Ishikawa (cell line): ENCODE measurements around the gene RFTN1.

Experiments
- CEBPB ChIP-seq: IDR thresholded peaks from 2 replicates; pipeline ENCODE4 v1.6.1; 2012
- CREB1 ChIP-seq: IDR thresholded peaks from 2 replicates; pipeline ENCODE4 v1.6.1; 2012; ENCODE audit warnings: low read depth
- EGR1 ChIP-seq: IDR thresholded peaks from 2 replicates; pipeline ENCODE4 v1.6.1; 2012
- EP300 ChIP-seq: IDR thresholded peaks from 2 replicates; pipeline ENCODE4 v1.6.1; 2012; ENCODE audit warnings: borderline replicate concordance
- FOXM1 ChIP-seq: IDR thresholded peaks from 2 replicates; pipeline ENCODE4 v1.6.1; 2012; ENCODE audit warnings: low read depth, borderline replicate concordance
- MAX ChIP-seq: IDR thresholded peaks from 2 replicates; pipeline ENCODE4 v1.6.1; 2012
- NFIC ChIP-seq: IDR thresholded peaks from 2 replicates; pipeline ENCODE4 v1.6.1; 2012
- RAD21 ChIP-seq: IDR thresholded peaks from 2 replicates; pipeline ENCODE4 v1.6.1; 2012; ENCODE audit warnings: low read depth
- REST ChIP-seq: IDR thresholded peaks from 2 replicates; pipeline ENCODE4 v1.6.1; 2012; ENCODE audit warnings: low read depth, mild to moderate bottlenecking
- TAF1 ChIP-seq: IDR thresholded peaks from 2 replicates; pipeline ENCODE4 v1.6.1; 2012; ENCODE audit warnings: low read depth, mild to moderate bottlenecking
- TCF12 ChIP-seq: IDR thresholded peaks from 2 replicates; pipeline ENCODE4 v1.6.1; 2012; ENCODE audit warnings: low read depth
- TEAD4 ChIP-seq: IDR thresholded peaks from 2 replicates; pipeline ENCODE4 v1.6.1; 2012
- USF1 ChIP-seq: IDR thresholded peaks from 2 replicates; pipeline ENCODE4 v1.6.1; 2012
- YY1 ChIP-seq: IDR thresholded peaks from 2 replicates; pipeline ENCODE4 v1.6.1; 2012; ENCODE audit warnings: low read depth
- ZBTB7A ChIP-seq: IDR thresholded peaks from 2 replicates; pipeline ENCODE4 v1.6.1; 2012; ENCODE audit warnings: low read depth

Gene RFTN1

GRCh38 chr3:16378920-16379319 lies 134.6 kb downstream of the RFTN1 start:
- TF ChIP-seq TAF1 (no peak), MAX (no peak), EGR1 (no peak), TEAD4 (no peak), CEBPB (no peak), NFIC (no peak), CREB1 (no peak), REST (no peak), TCF12 (no peak), FOXM1 (no peak), RAD21 (no peak), YY1 (no peak), EP300 (no peak)

- TF ChIP-seq FOXM1: no peak
- no peak for TF ChIP-seq REST
- no peak for TF ChIP-seq CEBPB
- TF ChIP-seq CREB1: no peak
- no peak for TF ChIP-seq ZBTB7A
- TF ChIP-seq TCF12: no peak
- TF ChIP-seq EP300: no peak
- TF ChIP-seq MAX: no peak
- TF ChIP-seq EGR1: no peak
Measured at GRCh38 chr3:16378415-16378814, 135.1 kb downstream of the RFTN1 start.

GRCh38 chr3:16377847-16378302 lies 135.6 kb downstream of the RFTN1 start:
- TF ChIP-seq ZBTB7A (no peak), RAD21 (no peak), CEBPB (no peak), YY1 (no peak), FOXM1 (no peak), REST (no peak), EP300 (no peak), EGR1 (no peak), TAF1 (no peak), TCF12 (no peak), NFIC (no peak), CREB1 (no peak), USF1 (no peak), TEAD4 (no peak), MAX (no peak)

GRCh38 chr3:16377196-16377595 lies 136.3 kb downstream of the RFTN1 start:
- TF ChIP-seq EP300: no peak
- TF ChIP-seq USF1: no peak
- TF ChIP-seq MAX: no peak
- no peak for TF ChIP-seq CREB1
- no peak for TF ChIP-seq RAD21
- TF ChIP-seq ZBTB7A: no peak
- TF ChIP-seq TCF12: no peak
- no peak for TF ChIP-seq TAF1
- no peak for TF ChIP-seq FOXM1
- TF ChIP-seq REST: no peak
- TF ChIP-seq NFIC: no peak
- no peak for TF ChIP-seq TEAD4
- no peak for TF ChIP-seq EGR1
- no peak for TF ChIP-seq CEBPB
- no peak for TF ChIP-seq YY1
